Right kidney (tissue), 9 donors: ENCODE data around the gene MDFIC.
"Not testable (repeated sequence)": the region's sequence is repeated elsewhere in the genome, so short reads cannot be mapped to it uniquely, and the experiment has no call there.

Source experiments
- DNase-seq: peaks from one replicate; pipeline ENCODE4 v3.0.0-alpha.2; 2016
- long read RNA-seq, 8 donors: transcript quantifications; one replicate each; lab custom pipeline, GENCODE V29; 2026

Gene MDFIC, protein sequence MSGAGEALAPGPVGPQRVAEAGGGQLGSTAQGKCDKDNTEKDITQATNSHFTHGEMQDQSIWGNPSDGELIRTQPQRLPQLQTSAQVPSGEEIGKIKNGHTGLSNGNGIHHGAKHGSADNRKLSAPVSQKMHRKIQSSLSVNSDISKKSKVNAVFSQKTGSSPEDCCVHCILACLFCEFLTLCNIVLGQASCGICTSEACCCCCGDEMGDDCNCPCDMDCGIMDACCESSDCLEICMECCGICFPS
- long read RNA-seq, donor 1, full-length matches to known transcripts = 3 of 3 reads
- long read RNA-seq, donor 1, partial matches to known transcripts = 0 of 3 reads
- long read RNA-seq, donor 1, other reads (novel, unspliced or antisense) = 0 of 3 reads
- long read RNA-seq, donor 2, partial matches to known transcripts = 11 of 11 reads
- long read RNA-seq, donor 2, other reads (novel, unspliced or antisense) = 0 of 11 reads
- long read RNA-seq, donor 3 = 0 reads
- long read RNA-seq, donor 4, full-length matches to known transcripts = 4 of 4 reads
- long read RNA-seq, donor 4, partial matches to known transcripts = 0 of 4 reads
- long read RNA-seq, donor 4, other reads (novel, unspliced or antisense) = 0 of 4 reads
- long read RNA-seq, donor 5, full-length matches to known transcripts = 3 of 9 reads
- long read RNA-seq, donor 5, partial matches to known transcripts = 6 of 9 reads
- long read RNA-seq, donor 5, other reads (novel, unspliced or antisense) = 0 of 9 reads
- long read RNA-seq, donor 6, full-length matches to known transcripts = 1 of 1 reads
- long read RNA-seq, donor 6, partial matches to known transcripts = 0 of 1 reads
- long read RNA-seq, donor 6, other reads (novel, unspliced or antisense) = 0 of 1 reads
- long read RNA-seq, donor 7, full-length matches to known transcripts = 4 of 17 reads
- long read RNA-seq, donor 7, partial matches to known transcripts = 13 of 17 reads
- long read RNA-seq, donor 7, other reads (novel, unspliced or antisense) = 0 of 17 reads
- long read RNA-seq, donor 8, full-length matches to known transcripts = 7 of 7 reads
- long read RNA-seq, donor 8, partial matches to known transcripts = 0 of 7 reads
- long read RNA-seq, donor 8, other reads (novel, unspliced or antisense) = 0 of 7 reads

DNA sequence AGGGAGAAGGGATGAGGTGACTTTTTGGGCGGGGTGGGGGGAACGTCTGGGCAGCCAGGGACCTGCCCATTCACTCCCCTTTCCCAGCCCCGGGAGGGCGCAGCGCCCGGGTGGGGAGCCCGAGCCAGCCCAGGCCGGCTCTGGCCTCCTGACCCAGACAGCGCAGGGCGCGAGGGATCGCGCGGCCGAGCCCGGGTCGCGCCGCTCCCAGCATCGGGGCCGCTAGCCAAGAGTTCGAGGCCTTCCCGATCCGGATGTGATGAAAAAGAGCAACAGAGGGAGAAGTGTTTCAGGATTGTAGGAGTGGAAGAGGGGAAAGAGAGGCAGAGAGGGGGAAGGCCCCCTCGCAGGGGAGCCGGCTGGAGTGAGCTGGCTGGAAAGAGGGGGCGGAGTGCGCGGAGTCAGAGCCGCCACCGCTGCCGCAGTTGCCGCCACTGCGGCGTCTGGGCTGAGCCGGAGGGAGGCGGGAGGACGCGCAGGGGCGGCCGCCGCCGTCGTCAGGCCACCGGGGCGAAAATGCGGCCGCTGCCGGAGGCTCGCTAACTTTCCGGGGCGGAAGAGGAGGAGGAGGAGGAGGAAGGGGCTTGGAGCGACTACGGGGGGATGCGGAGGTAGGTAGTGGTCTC, at the start of gene MDFIC:
TSS of gene MDFIC (plus strand) at position 69 of the 626 bp plus-strand sequence. CDS start 940 bp downstream, outside the sequence.
- DNase-seq = peak; percentile 90

DNA sequence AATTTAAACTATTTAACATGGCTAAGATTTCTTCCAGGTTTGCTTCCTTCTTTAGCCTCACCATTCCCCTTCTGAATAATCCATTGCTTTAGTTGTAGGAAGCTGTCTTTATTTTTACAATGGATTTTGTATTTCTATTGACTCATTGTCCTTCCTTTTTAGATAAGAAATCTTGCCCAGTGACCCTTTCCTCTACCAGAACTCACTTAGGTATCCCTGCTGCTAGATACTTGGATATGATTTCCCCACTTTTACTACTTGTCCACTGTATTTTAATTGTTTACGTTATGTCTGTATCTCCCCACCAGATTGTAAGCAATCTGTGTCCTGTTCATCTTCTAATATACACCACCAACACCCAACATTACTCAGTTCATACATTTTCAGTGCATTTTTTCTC, 47.7 kb upstream of the MDFIC start:
- no peak for DNase-seq

DNA sequence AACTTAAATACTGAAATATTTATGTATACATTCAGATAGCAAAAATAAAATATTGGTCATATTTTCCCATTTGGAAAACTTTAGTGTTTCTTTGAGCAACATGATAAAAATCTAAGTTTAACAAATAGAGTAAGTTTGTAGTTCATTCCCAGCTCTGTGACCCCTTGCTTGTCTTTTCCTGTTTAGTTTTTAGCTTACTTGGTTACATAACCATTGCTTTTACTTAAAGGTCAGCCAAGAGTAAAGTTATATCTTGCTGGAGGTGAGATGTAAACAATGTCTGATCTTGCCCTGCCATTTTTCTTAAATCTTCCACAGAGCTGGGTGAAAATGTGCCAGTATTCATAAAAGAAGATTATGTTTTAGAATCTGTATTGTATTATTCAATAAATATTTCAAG, 46.7 kb upstream of the MDFIC start:
- DNase-seq = no peak

DNA sequence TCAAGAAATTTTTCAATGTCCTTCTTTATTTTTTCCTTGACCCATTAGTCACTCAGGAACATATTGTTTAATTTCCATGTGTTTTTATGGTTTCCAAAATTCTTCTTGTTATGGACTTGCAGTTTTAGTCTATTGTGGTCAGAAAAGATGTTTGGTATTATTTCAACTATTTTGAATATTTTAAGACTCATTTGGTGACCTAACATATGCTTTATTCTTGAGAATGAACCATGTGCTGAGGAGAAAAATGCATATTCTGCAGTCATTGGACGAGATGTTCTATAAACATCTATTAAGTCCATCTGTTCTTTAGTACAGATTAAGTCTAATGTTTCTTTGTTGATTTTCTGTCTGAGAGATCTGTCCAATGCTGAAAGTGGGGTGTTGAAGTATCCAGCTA, 42.3 kb upstream of the MDFIC start:
- no peak for DNase-seq

DNA sequence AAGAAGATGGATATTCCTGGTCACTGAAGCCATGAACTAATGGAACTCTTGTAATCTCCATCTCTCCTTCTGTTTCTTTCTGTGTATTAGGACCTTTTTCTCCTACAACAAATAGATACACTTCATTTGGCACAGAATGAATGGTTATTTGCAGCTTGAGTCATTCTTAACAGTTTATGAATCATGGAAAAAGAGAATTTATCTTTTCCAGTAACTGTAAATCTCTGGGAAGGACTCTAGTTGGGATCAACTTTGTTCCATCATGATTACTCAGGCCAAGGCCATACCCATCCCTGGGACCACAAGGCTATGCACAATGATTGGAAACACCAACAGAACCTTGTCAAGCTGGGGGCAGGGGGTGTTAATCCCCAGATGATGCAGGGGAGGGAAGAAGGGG, 36.1 kb upstream of the MDFIC start:
- no peak for DNase-seq

DNA sequence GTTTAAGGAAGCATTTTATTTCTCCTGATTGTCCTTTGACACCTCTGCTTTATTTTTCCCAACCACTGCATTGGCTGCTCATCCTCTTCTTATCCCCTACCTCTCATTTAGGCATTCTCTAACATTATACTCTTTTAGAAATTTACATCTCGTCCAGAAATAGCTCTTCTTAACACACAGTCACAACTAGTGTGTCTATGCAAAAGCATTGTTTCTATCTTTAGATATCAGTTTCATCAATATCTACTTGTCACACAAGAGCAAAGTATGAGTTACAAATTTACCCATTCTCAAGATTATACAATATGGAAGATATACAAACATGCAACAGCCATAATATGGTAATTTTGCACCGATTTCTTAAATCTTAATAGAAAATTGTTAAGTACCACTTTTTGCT, 35.7 kb upstream of the MDFIC start:
- no peak for DNase-seq

DNA sequence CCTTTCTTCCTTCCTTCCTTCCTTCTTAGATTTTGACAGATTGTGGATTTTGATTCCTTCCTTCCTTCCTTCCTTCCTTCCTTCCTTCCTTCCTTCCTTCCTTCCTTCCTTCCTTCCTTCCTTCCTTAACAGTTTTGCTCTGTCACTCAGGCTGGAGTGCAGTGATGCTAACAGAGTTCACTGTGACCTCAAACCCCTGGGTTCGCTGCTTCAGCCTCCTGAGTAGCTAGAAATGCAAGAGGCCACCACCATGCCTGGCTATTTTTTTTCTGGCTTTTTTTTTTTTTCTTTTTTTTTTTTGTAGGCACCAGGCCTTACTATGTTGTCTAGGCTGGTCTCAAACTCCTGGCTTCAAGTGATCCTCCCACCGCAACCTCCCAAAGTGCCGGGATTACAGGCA, 32.8 kb upstream of the MDFIC start:
- not testable (repeated sequence) for DNase-seq

DNA sequence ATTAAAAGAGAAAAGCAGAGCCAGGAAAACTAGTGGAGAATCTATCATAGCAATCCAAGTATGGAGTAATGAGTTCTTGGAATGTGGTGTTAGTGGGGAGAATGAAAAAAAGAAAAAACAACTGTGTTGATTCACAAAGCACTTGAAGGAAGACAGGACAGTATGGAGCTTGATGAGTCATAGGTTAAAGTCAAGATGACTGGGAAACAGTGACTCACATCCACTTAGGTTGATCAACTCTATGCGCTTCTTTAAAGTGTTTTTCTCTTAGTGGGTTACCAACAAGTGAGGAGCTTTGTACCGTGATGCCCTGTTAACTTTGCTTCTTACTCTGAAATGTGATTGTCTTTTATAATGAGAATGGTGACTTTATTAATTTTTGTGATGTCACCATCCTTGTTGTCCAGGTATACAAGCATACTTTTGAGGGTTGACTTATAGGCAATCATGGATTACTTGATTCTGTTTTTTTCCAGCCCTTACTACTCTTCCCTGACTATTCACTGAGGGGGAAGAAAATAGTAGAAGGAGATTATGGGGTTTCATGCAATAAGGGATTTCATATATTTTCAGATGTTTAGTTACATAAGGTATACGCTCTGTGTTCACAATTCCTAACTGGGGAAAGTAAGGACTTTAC, 32.1 kb upstream of the MDFIC start:
- DNase-seq = no peak

DNA sequence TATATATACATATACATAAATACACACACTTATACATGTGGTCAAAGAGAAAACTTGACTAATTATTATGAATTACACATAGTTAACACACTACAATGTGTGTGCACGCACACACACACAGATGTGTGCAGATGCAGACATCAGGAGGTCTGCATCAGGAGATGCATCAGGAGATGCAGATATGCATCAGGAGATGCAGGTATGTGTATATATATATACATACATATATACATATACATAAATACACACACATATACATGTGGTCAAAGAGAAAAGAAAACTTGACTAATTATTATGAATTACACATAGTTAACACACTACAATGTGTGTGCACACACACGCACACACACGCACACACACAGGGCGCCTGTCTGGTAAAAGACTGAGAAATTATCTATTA, 31.3 kb upstream of the MDFIC start:
- DNase-seq = no peak

DNA sequence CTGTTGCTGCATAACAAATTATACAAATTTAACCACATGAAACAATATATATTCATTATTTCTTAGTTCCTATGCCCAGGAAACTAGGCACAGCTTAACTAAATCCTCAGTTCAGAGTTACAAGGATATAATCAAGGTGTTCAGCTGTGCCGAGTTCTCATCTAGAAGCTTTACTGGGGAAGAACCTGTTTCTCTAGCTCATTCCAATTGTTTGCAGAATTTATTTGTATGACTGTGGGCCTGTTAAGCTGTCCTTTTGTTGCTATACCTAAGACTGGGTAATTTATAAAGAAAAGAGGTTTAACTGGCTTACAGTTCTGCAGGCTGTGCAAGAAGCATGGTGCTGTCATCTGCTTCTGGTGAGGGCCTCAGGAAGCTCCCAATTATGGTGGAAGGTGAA, 21.8 kb upstream of the MDFIC start:
- no peak for DNase-seq

DNA sequence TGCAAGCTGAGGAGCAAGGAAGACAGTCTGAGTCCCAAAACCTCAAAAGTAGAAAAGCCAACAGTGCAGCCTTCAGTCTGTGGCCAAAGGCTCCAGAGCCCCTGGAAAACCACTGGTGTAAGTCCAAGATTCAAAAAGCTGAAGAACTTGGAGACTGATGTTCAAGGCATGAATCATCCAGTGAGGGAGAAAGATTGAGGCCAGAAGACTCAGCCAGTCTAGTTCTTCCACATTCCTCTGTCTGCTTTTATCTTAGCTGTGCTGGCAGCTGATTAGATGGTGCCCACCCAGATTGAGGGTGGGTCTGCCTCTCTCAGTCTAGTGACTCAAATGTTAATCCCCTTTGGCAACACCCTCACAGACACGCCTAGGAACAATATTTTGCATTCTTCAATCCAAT, 20.1 kb upstream of the MDFIC start:
- DNase-seq = no peak

DNA sequence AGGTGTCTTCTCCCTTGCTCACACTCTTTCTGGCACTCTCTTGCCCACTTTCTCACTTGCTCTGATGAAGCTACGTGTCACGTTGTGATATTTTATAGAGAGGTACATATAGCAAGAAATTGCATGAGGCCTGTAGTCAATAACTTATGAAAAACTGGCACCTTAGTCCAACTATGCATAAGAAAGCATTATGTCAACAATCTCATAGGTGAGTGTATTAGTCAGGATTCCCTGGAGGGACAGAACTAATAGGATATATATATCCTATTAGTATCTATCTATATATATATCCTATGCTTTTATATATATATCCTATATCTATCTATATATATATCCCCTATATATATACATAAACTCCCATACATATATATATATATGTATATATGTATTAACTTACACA, 18.8 kb upstream of the MDFIC start:
- DNase-seq = no peak

DNA sequence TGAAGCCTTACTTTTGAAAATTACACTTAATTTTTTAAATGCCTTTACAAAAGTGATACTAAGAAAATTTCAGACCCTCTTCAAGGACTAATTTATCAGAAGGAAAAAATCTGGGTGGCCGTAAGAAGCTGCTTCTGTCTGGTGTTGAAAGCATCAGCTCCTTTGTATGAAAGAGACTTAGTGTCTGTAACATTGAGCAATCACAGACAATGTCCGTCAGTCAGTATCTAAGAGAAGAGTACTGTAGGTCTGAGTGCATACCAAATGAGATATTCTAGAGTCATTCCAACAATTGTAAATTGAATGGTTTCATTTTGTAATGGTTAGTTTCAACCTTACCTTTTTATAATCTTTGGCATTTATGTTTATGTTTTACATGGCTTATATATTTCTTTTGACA, 11.1 kb upstream of the MDFIC start:
- DNase-seq = no peak

DNA sequence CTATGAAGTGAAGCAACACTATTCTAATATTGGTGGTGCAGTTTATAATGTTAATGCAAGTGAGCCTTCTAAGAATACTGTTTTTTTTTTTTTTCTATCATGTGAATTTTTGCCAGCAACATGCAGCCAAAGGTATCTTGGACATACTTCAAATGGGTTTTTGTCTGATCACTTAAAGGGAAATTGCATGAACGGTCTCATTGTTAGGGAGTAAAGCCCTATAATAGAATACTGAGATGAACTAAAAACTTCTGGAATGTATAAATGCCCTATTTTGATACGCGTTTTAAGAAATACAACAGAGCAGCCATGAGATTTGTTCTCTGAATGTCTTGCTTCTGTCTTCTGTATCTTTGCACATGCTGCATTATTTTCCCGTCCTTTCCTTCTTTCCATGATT, 10.5 kb upstream of the MDFIC start:
- DNase-seq = no peak

DNA sequence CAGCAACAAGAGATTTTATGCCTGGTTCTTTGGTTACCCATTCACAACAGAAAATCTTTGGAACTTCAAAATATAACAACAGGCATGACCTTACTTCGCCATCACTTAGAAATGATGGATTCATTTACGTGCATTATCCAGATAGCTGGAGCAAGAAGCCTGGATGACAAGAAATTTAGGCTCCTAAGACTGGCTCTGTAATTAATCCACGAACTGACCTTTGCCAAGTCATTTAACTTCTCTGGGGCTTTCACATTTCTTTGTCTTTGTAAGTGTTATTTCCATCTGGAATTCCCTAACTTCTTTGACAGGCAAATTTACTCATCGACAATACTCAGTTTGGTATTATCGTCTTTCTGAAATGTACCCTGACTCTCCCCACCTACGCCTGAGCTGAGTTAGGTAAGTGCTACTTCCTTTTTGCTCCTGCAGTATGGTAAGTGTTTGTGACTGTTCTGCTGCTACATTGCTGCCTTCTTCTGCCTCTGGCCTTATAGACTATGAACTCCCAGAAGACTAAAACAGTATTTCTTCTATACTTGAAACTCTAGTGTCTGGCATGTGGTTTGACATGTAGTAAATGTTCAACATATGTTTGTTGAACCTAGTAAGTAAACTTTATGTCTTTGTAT, 5.5 kb upstream of the MDFIC start:
- DNase-seq = no peak

DNA sequence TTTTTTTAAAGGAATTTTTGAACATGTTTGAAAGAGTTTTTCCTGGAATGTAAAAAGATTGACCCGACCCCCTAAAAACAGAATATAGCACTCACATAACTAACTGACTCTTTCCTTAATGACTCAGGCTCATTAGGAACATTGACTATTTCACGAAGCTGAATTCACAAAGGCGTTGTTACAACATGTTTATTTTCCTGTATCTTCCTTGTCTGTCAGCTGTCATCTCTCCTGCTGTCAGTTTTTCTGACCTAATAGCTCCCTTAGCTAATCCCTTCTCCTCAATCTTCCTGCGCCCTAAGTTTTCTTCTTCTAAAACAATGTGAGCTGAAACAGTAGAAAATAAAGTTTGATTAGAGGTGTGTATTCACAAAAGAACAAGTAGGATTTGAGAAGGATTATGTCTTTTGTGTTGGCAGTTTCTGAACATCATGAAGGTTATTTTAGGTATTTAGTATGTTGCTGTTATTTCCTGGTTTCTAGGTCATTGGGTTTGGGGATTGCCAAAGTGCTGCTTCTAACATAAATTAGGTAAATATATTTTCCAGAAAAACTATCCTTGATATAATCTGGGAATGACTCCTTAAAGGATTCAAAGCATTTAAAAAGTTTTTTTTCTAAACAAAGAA, 4.6 kb upstream of the MDFIC start:
- no peak for DNase-seq

DNA sequence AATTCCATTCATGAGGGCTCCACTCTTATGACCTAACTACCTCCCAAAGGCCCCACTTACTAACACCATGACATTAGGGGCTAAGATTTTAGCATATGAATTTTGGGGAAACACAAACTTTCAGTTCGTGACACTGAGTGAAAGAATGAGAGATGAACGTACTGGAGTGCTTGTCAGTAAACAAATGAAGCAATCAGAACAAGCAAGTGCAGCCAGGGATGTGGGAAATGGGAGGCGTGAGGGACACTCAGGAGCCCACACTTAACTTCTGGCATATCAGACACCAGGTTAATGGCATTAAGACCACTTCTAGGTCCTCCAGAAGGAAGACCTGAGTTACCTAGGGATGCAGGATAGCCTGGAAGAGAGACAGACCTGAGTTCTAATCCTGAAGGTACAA, 2.3 kb upstream of the MDFIC start:
- DNase-seq = no peak

DNA sequence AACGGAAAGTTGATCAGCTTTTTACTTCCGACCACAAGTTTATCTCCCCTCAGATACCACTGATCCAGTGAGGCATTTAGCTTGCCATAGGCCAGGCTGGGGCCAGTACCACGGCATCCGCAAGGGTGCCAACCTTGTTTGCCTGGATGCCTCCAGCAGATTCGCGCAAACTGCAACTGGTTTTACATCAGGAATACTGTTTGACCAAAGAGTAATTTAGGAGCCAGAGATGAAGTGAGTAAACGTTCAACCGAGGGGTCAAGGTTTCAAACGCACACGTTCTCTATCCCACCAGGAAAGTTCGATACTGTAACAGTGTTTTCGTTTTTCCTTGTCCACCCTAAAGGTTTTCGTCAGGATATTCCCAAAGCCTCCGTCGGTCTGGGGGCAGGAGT, 266 bp upstream of the MDFIC start:
- DNase-seq = no peak

DNA sequence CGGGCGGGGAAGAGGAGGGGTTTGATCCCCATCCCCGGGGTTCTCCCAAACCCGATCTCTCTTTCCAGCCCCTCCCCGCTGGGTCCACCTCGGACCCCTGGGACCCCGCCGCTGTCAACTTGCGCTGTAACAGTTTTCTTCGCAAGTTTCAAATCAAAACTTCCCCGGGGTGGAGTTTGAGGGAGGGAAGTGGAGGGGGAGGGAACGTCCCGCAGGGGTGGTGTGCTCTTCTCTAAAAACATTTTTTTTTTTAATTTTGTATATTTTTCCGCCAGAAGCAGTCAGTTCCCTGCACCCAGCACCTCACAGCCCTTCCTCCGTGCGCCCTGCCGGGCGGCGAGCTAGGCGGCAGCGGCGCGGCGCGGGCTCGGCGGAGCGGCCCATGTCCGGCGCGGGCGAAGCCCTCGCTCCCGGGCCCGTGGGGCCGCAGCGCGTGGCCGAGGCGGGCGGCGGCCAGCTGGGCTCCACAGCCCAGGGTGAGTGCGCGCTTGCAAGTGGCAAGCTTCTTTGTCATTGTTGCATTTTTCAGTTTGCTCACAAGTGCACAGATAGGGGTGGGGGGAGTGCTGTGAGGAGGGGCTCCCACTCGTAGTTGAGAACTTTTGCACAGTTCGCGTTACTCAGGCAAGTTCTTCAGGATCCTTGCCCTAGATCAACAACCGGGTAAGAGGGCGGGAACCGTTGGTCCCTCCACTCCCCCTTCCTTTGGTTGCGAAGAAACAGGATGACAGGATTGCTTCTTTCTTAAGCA, 933 bp downstream of the MDFIC start:
- peak; percentile 87 for DNase-seq

DNA sequence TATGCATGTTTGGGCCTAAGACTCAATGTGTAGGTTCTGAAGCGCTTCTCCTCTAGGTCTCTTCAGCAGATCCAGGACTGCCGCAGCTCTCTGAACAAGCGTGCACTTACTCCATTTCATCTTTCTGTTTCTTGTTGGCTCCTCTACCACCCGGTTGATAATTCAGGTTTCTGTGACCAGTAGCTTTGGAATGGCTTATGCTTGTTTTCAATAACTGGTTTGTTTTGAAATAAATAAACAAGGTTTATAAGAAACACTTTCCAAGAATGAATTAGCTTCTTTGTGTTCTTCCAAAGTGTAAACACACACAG, 1.5 kb downstream of the MDFIC start:
- no peak for DNase-seq
